Ishikawa (cell line): ENCODE measurements around the gene DIP2B.

Source experiments
- CEBPB ChIP-seq: IDR thresholded peaks from 2 replicates; pipeline ENCODE4 v1.6.1; 2012
- CREB1 ChIP-seq: IDR thresholded peaks from 2 replicates; pipeline ENCODE4 v1.6.1; 2012; ENCODE audit warnings: low read depth
- EGR1 ChIP-seq: IDR thresholded peaks from 2 replicates; pipeline ENCODE4 v1.6.1; 2012
- EP300 ChIP-seq: IDR thresholded peaks from 2 replicates; pipeline ENCODE4 v1.6.1; 2012; ENCODE audit warnings: borderline replicate concordance
- FOXM1 ChIP-seq: IDR thresholded peaks from 2 replicates; pipeline ENCODE4 v1.6.1; 2012; ENCODE audit warnings: low read depth, borderline replicate concordance
- NFIC ChIP-seq: IDR thresholded peaks from 2 replicates; pipeline ENCODE4 v1.6.1; 2012
- RAD21 ChIP-seq: IDR thresholded peaks from 2 replicates; pipeline ENCODE4 v1.6.1; 2012; ENCODE audit warnings: low read depth
- TAF1 ChIP-seq: IDR thresholded peaks from 2 replicates; pipeline ENCODE4 v1.6.1; 2012; ENCODE audit warnings: low read depth, mild to moderate bottlenecking
- TCF12 ChIP-seq: IDR thresholded peaks from 2 replicates; pipeline ENCODE4 v1.6.1; 2012; ENCODE audit warnings: low read depth
- TEAD4 ChIP-seq: IDR thresholded peaks from 2 replicates; pipeline ENCODE4 v1.6.1; 2012
- YY1 ChIP-seq: IDR thresholded peaks from 2 replicates; pipeline ENCODE4 v1.6.1; 2012; ENCODE audit warnings: low read depth
- ZBTB7A ChIP-seq: IDR thresholded peaks from 2 replicates; pipeline ENCODE4 v1.6.1; 2012; ENCODE audit warnings: low read depth
- TF ChIP-seq, protein P1 (sequence below): IDR thresholded peaks from 2 replicates; pipeline ENCODE4 v1.6.1; 2012
- TF ChIP-seq, protein P2 (sequence below): IDR thresholded peaks from 2 replicates; pipeline ENCODE4 v1.6.1; 2012; ENCODE audit warnings: low read depth, mild to moderate bottlenecking
- TF ChIP-seq, protein P3 (sequence below): IDR thresholded peaks from 2 replicates; pipeline ENCODE4 v1.6.1; 2012

Gene DIP2B

DNA sequence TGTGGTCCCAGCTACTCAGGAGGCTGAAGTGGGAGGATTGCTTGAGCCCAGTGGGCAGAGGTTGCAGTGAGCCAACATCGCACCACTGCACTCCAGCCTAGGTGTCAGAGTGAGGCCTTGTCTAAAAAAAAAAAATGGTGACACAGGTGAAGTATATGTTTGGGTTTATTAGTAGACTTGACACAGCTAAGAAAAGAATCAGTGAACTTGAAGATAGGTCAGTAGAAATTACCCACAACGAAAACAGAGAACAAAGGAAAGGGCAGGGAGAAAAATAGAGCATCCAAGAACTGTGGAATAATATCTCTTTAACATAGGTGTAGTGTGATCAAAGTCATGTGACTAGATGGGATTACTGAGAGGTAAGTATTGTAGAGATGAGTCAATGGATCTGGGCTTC lies 282.8 kb downstream of the DIP2B start:
- TF ChIP-seq TEAD4, result no peak
- TF ChIP-seq, protein P1, sequence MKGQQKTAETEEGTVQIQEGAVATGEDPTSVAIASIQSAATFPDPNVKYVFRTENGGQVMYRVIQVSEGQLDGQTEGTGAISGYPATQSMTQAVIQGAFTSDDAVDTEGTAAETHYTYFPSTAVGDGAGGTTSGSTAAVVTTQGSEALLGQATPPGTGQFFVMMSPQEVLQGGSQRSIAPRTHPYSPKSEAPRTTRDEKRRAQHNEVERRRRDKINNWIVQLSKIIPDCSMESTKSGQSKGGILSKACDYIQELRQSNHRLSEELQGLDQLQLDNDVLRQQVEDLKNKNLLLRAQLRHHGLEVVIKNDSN, result no peak; the same call in 1 of the 2 replicates

DNA sequence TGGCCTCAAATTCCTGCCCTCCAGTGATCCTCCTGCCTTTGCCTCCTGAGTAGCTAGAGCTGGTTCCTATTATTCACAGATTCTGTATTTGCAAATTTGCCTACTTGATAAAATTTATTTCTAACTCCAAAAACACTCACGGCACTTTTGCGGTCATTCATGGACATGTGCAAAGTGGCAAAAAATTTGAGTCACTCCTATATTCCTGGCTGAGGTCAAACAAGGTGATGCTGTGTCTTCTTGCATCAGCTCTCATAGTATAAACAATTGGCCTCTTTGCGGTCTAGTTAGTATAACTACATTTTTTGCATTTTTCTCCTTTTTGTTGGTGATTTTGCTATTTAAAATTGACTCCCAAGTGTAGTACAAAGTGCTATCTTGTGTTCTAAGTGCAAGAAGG lies 283.8 kb downstream of the DIP2B start:
- no peak for TF ChIP-seq EP300

DNA sequence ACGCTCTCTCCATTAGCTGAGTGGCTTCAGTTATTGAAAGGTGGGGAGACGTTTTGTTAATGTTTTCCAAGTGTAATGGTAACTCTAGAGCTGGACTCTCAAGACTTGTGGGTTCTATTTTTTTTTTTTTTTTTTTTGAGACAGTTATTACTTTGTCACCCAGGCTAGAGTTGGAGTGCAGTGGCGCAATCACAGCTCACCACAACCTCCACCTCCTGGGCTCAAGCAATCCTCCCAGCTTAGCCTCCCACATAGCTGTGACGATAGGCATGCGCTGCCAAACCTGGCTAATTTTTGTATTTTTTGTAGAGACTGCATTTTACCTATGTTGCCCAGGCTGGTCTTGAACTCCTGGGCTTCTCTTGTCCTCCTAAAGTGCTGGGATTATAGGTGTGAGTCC lies 285.3 kb downstream of the DIP2B start:
- TF ChIP-seq FOXM1 (no peak), TCF12 (no peak), EGR1 (no peak), YY1 (no peak), EP300 (no peak), NFIC (no peak), CEBPB (no peak), TEAD4 (no peak), TAF1 (no peak), RAD21 (no peak), ZBTB7A (no peak), CREB1 (no peak)
- TF ChIP-seq, protein P1, result no peak
- TF ChIP-seq, protein P2, sequence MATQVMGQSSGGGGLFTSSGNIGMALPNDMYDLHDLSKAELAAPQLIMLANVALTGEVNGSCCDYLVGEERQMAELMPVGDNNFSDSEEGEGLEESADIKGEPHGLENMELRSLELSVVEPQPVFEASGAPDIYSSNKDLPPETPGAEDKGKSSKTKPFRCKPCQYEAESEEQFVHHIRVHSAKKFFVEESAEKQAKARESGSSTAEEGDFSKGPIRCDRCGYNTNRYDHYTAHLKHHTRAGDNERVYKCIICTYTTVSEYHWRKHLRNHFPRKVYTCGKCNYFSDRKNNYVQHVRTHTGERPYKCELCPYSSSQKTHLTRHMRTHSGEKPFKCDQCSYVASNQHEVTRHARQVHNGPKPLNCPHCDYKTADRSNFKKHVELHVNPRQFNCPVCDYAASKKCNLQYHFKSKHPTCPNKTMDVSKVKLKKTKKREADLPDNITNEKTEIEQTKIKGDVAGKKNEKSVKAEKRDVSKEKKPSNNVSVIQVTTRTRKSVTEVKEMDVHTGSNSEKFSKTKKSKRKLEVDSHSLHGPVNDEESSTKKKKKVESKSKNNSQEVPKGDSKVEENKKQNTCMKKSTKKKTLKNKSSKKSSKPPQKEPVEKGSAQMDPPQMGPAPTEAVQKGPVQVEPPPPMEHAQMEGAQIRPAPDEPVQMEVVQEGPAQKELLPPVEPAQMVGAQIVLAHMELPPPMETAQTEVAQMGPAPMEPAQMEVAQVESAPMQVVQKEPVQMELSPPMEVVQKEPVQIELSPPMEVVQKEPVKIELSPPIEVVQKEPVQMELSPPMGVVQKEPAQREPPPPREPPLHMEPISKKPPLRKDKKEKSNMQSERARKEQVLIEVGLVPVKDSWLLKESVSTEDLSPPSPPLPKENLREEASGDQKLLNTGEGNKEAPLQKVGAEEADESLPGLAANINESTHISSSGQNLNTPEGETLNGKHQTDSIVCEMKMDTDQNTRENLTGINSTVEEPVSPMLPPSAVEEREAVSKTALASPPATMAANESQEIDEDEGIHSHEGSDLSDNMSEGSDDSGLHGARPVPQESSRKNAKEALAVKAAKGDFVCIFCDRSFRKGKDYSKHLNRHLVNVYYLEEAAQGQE, result no peak
- TF ChIP-seq, protein P3, sequence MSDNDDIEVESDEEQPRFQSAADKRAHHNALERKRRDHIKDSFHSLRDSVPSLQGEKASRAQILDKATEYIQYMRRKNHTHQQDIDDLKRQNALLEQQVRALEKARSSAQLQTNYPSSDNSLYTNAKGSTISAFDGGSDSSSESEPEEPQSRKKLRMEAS, result no peak
